Adipocyte (in vitro differentiated cells): ENCODE data around the gene CYTH3.
"Not testable (repeated sequence)": the region's sequence is repeated elsewhere in the genome, so short reads cannot be mapped to it uniquely, and the experiment has no call there.

Source experiments
- DNase-seq: peaks from one replicate; pipeline ENCODE4 v3.0.0-alpha.2; 2015; ENCODE audit warnings: low read depth
- H3K27me3 ChIP-seq: replicated peaks from 2 replicates; pipeline ENCODE4 v1.7.0; 2013; ENCODE audit warnings: mild to moderate bottlenecking, low read length, moderate library complexity; ENCODE audit not compliant: control insufficient read depth, insufficient read depth
- H3K36me3 ChIP-seq: 2 replicates; pipeline ENCODE4 v1.7.0; 2013; ENCODE audit warnings: low read length, mild to moderate bottlenecking, moderate library complexity; ENCODE audit not compliant: control insufficient read depth, insufficient read depth, severe bottlenecking
- H3K4me1 ChIP-seq: 2 replicates; pipeline ENCODE4 v1.7.0; 2013; ENCODE audit warnings: mild to moderate bottlenecking, low read length, moderate library complexity; ENCODE audit not compliant: control insufficient read depth, insufficient read depth
- H3K4me3 ChIP-seq: 2 replicates; pipeline ENCODE4 v1.7.0; 2013; ENCODE audit warnings: mild to moderate bottlenecking, low read length, moderate library complexity
- H3K9ac ChIP-seq: 2 replicates; pipeline ENCODE4 v1.7.0; 2013; ENCODE audit warnings: mild to moderate bottlenecking, low read length, moderate library complexity
- H3K9me3 ChIP-seq: 2 replicates; pipeline ENCODE4 v1.7.0; 2013; ENCODE audit warnings: mild to moderate bottlenecking, low read length, moderate library complexity; ENCODE audit not compliant: control insufficient read depth

Gene CYTH3

DNA sequence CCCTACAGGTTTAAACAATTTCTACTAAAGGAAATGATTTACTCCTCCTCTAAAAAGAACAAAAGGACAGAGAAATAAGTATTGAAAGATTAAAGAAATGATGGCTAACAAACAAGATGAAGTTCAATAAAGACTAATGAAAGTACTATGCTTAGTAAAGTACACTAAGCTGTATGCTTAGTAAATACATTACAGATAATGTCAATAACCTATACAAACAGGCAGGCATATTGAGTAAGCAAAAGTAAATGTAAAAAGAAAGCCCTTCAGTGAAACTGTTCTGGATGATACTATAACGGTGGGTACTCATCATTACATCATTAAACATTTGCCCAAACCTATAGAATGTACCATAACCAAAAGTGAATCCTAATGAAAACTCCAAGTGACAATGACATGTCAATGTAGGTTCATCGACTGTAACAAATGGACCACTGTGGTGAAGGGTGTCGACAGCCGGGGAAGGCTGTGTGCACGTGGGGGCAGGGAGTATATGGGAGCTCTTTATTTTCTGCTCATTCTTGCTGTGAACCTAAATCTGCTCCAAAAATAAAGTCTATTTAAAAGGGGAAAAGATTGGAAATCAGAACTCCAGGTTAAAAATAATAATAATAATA lies 34.0 kb downstream of the CYTH3 start:
- no peak for DNase-seq
- no peaks in the 10 kb centered on the region for H3K9me3 ChIP-seq
- no peak overlapping the region for H3K4me3 ChIP-seq
- no peak overlapping the region for H3K9ac ChIP-seq
- H3K36me3 ChIP-seq: no peaks in the 10 kb centered on the region
- H3K4me1 ChIP-seq: peaks cover 4% of the 10 kb centered on the region
- no peaks in the 10 kb centered on the region for H3K27me3 ChIP-seq

DNA sequence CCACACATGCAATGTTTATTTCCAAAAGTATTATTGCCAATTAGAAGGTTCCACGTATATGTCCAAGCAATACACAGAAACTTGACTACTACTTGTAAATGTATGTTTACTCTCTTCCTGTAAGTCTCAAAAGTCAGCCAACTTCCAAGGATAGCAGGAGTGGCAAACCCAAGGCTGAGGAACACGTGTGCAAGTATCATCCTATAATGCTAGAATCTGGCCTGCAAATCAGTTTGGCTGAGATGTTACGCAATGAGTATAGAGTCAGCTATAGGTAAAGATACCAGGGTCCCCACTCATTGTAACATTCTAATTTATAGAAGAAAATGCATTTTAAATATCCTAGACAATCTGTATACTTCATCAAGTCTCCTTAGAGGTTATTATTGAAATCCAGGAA lies 34.7 kb downstream of the CYTH3 start:
- Histone ChIP-seq H3K4me3 (no peak overlapping the region), H3K4me1 (peaks cover 4% of the 10 kb centered on the region), H3K36me3 (no peaks in the 10 kb centered on the region), H3K9ac (no peak overlapping the region), H3K27me3 (no peaks in the 10 kb centered on the region), H3K9me3 (no peaks in the 10 kb centered on the region)
- no peak for DNase-seq

DNA sequence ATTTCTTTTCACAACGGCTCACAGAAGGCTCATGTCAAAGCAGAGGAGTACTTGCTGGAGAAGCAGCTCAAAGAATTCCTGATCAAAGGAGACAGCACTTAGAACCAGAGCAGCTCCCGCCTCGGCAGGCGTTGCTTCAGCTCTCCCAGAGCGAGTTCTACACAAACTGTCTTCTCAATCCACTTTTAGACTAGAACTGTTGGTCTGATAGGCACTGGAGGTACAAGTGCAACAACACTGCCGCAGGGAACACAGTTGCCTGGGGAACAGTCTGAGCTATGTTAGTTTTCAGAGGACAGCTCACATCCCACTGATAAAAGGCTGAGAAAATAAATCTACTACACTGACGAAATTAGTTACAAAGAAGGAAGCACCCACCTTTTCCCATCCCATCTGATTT lies 35.4 kb downstream of the CYTH3 start:
- Histone ChIP-seq H3K9ac (no peak overlapping the region), H3K9me3 (no peaks in the 10 kb centered on the region), H3K4me3 (no peak overlapping the region), H3K4me1 (peaks cover 4% of the 10 kb centered on the region), H3K36me3 (no peaks in the 10 kb centered on the region), H3K27me3 (no peaks in the 10 kb centered on the region)
- no peak for DNase-seq

DNA sequence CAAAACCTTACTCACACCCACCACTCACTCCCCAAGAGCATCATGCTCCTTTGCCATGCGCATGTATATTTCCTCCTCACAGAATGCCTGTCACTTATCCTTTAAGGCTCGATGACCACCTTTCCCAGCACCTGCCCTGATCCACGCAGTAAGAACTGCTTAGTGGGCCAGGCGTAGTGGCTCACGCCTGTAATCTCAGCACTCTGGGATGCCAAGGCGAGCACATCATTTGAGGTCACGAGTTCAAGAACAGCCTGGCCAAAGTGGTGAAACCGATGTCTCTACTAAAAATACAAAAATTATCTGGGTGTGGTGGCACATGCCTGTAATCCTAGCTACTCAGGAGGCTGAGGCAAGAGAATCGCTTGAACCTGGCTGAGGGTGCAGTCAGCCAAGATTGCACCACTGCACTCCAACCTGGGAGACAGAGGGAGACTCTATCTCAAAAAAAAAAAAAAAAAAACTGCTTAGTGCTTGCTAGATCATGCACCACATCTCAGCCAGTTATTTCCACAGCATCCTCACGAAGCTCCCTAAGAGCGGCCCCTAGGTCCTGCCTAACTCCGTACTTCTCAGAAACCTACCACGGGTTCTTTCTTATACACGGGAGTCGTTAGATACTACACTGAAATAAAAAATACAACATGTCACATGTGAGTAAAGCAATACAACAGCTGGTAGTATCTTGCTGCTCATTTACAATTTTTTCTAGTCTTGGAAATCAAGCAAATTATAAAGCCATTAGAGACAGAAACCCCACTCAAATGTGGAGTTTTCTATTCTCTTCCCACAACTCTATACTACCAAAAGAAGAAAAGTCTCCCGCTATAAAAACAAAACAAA lies 37.2 kb downstream of the CYTH3 start:
- peaks cover 4% of the 10 kb centered on the region for H3K4me1 ChIP-seq
- H3K4me3 ChIP-seq: no peak overlapping the region
- H3K27me3 ChIP-seq: no peaks in the 10 kb centered on the region
- no peak for DNase-seq
- H3K9ac ChIP-seq: no peak overlapping the region
- no peaks in the 10 kb centered on the region for H3K36me3 ChIP-seq
- H3K9me3 ChIP-seq: no peaks in the 10 kb centered on the region

DNA sequence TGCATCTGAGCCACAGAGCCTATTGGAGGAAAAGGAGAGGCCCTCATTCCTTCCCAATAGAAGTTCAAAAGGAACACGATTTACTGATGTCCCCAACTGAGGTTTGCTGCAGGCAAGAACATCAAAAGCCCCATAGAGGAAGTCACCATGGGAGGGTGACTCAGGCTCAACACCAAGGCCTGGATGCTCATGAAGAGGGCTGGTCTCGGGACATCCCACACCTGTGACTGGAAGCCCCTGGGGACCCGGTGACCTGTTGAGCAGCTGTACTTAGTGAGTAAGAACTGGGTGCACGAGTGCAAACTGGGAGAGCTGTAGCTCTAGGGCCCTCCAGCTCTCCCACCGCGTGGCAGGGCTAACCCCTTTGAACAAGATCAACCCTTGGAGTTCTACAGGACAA lies 38.0 kb downstream of the CYTH3 start:
- no peak overlapping the region for H3K9ac ChIP-seq
- H3K4me3 ChIP-seq: no peak overlapping the region

DNA sequence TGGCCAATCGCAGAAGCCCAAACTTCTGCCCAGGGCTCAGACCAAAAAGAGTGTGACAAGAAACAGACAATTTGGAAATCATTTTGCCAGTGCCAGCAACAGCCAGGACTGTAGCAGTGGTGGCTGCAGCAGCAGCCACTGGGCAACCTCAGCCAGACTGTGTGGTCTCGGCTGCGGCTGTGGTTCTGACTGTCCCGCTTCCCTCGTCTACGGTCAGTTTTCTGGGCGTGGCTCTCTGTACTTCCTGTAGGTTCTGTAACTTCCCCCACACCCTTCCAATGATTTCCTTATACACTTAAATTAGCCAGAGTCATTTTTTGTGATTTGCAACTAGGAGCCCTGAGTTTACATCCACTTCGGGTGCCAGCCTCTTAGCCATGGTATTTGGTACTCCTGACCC lies 39.9 kb downstream of the CYTH3 start:
- H3K4me3 ChIP-seq: no peak overlapping the region
- H3K27me3 ChIP-seq: no peaks in the 10 kb centered on the region
- H3K9ac ChIP-seq: no peak overlapping the region
- H3K36me3 ChIP-seq: no peaks in the 10 kb centered on the region
- DNase-seq: no peak
- H3K4me1 ChIP-seq: peaks cover 22% of the 10 kb centered on the region
- H3K9me3 ChIP-seq: no peaks in the 10 kb centered on the region

More for the DNA sequence above, 38.0 kb downstream of the CYTH3 start:
- Histone ChIP-seq H3K36me3 (no peaks in the 10 kb centered on the region), H3K27me3 (no peaks in the 10 kb centered on the region), H3K4me1 (peaks cover 4% of the 10 kb centered on the region), H3K9me3 (no peaks in the 10 kb centered on the region)
- DNase-seq: no peak

DNA sequence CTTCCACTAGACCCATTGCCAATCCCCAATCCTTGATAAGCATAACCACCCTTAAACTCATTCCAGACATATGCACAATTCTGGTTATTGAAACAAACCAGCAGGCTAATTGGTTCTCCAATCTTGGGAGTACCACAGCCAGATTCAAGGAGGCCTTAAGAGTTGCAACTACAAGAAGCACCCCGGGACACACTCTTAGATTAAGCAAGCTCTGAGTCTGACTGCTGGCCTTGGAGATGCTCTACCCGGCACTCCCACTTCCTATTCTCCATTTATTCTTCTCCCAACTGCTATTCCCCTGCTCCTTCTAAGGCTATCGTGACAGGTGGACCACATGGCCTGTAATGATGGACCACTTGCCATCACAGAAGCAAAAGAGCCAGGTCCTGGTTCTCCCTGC lies 40.3 kb downstream of the CYTH3 start:
- Histone ChIP-seq H3K9ac (no peak overlapping the region), H3K27me3 (no peaks in the 10 kb centered on the region), H3K9me3 (no peaks in the 10 kb centered on the region), H3K4me3 (no peak overlapping the region), H3K4me1 (peaks cover 26% of the 10 kb centered on the region), H3K36me3 (no peaks in the 10 kb centered on the region)
- no peak for DNase-seq

DNA sequence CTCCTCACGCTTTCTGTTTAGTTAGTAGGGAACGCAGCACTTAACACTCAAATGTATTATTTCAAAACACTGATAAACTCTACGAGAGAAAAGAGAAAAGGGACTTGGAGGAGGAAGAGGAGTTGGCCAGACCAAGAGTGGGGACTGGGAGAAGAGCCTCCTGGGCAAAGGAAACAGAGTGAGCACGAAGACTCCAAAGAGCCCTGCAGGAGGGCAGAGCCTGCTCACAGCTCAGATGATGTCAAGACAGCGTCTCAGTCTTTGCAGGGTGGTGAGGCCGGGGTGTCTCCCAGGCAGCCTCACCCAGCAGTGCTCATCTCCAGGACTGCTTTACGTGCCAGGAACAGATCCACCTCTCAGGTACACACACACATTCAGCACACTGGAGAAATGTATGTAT lies 41.2 kb downstream of the CYTH3 start:
- H3K9me3 ChIP-seq: no peaks in the 10 kb centered on the region
- no peak overlapping the region for H3K9ac ChIP-seq
- no peak for DNase-seq
- H3K4me3 ChIP-seq: no peak overlapping the region
- H3K4me1 ChIP-seq: peaks cover 33% of the 10 kb centered on the region
- H3K36me3 ChIP-seq: no peaks in the 10 kb centered on the region
- H3K27me3 ChIP-seq: no peaks in the 10 kb centered on the region

DNA sequence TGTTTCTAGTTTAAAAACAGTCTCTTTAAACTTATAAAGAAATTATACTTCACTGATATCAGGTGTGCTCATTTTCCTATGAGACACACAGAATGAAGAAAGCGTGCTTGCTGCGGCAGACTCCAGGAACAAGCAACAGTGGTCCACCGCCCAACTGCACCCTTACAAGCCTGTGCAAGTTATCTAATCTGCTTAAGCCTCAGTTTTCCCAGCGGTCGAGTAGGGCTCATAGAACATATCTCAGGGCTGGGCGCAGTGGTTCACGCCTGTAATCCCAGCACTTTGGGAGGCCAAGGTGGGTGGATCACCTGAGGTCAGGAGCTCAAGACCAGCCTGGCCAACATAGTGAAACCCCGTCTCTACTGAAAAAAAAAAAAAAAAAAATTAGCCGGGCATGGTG lies 43.1 kb downstream of the CYTH3 start:
- DNase-seq, H3K36me3 ChIP-seq, H3K4me3 ChIP-seq: not testable (repeated sequence)

DNA sequence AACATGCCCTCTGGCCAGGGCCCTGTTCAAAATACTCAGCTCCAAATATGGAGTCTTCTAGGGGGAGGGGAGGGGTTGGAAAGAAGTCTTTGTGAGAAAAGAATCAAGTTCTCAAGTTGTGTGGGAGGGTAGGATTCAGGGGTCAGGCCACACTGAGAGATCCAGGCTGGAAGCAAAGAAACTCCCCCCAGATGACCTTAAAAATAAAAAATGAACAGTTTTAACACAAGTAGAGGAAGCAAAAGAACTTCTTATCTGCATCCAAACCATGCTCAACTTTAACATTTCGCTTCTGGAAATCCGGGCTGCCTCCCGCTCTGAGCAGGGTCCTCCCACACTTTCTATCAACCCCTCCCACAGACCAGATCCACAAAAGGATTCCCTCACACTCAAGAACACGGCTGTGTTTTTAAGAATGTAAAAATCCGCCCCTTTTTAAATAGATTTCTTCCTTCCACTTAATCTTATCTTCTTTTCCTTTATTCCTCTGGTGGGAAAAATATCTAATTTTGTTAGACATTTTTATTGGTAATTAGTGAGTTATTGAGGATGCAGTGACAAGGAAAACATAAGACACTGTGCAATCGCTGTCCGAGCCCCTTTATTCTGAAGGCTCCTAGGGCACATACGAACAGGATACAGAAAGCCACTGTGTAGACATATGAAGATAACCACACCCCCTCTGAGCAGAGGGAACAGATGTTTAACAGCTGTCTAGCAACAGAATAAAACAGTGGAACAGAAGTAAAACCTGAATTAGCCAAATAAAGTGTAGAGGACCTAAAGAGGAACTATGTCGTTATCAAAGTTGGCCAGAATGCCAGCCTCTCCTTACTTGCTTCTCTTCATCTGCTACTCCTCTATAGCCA lies 43.8 kb downstream of the CYTH3 start:
- Histone ChIP-seq H3K4me3 (peak overlapping the region; percentile 24), H3K36me3 (no peaks in the 10 kb centered on the region), H3K4me1 (peaks cover 38% of the 10 kb centered on the region), H3K27me3 (no peaks in the 10 kb centered on the region), H3K9ac (peak overlapping the region; percentile 7), H3K9me3 (no peaks in the 10 kb centered on the region)
- DNase-seq: peak; percentile 80

More for the DNA sequence above, 43.1 kb downstream of the CYTH3 start:
- not testable (repeated sequence) for H3K9me3 ChIP-seq, H3K27me3 ChIP-seq, H3K9ac ChIP-seq
- peaks cover 38% of the 10 kb centered on the region for H3K4me1 ChIP-seq

DNA sequence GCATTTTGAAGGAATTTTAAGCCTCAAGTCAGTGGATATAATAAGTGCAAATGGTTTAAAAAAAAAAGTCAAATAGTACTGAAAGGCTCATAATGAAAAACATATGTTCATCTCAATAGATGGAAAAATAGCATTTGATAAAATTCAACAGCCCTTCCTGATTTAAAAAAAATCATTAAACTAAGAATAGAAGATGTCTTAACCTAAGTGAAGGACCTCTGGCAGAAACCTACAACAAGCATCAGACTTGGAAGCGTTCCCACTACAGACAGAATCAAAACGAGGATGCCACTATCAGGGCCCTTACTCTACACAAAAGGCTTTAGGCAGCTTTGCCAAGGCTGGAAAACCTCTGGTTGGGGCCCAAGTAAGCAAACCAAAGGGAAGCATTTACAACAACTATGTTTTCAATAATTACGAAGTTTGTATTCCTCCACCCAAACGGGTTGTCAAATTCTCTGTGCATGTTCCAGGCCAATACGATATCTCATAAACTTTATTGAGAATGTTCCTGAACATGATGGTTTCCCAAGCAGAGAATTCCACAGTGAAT lies 45.1 kb downstream of the CYTH3 start:
- H3K4me1 ChIP-seq: peaks cover 38% of the 10 kb centered on the region
- no peaks in the 10 kb centered on the region for H3K36me3 ChIP-seq
- no peaks in the 10 kb centered on the region for H3K9me3 ChIP-seq
- H3K9ac ChIP-seq: peak overlapping the region; percentile 7
- peak; percentile 73 for DNase-seq
- H3K4me3 ChIP-seq: peak overlapping the region; percentile 35
- no peaks in the 10 kb centered on the region for H3K27me3 ChIP-seq
